ENCODE results near the gene FBXO42.

DNA sequence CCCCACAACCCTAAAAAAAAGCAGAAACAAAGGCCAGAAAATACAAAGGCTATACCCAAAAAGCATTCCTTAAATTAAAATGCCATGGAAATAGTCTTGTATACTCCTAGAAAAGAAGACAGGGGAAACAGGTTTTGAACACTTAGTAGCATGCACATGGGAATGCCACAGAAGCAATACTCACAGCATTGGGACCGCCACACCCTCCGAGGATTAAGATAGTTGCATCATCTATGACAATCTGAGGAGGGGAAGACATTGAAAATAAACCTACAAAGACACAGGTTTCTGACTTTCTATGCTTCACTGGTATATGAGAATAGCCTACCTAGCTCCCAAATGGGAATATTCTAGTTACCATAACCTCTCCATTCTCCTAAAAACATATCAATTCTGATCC lies 99.4 kb downstream of the FBXO42 start:
- TF ChIP-seq EZH2 (IDR thresholded peaks at IDR 0.05), result no peak
- no peak for TF ChIP-seq POLR2AphosphoS5 (IDR thresholded peaks at IDR 0.05; ENCODE audit: borderline replicate concordance, low read depth, low read length)
